ENCODE measurements around the gene SMAP1. TPM values are rescaled to one million over a fixed set of nuclear protein-coding genes. Genes with fewer than 3 reads are reported as not detected.

SMAP1 gene
- total RNA-seq, 2 donors from 2014 or later = 36.6 to 49.4 TPM

DNA sequence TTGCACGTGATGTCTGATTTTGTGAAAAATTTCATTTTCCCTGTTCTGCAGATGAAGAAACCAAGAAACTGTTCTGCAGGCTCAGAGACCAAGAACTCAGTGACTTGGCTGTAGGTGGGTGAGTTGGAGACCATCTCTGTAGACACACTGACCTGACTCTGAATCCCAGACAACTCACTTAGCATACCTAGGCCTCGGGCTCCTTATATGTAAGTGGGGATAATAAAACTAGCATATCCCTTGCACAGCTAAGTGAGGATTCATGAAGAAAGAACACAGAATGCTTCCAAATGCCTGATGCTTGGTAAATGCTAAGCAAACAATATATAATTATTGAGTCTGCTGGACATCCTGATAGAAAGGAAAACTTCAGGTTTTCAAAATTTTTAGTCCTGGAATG is 218.4 kb downstream of the SMAP1 start:
- H3K4me3 ChIP-seq (ENCODE audit: low read length) = no peak overlapping the region
- Mint-ChIP-seq H3K36me3 (ENCODE audit: low read depth) (no peaks in the 10 kb centered on the region), H3K27ac (no peak overlapping the region), H3K9me3 (no peaks in the 10 kb centered on the region), H3K4me1 (peaks cover 26% of the 10 kb centered on the region), H3K4me3 (no peak overlapping the region), H3K27me3 (ENCODE audit: insufficient read depth) (peaks cover 4% of the 10 kb centered on the region)
- H3K9ac ChIP-seq (ENCODE audit: extremely low read depth, low read length, poor library complexity, severe bottlenecking) = no peak overlapping the region
- no peak overlapping the region for H3K27ac ChIP-seq (ENCODE audit: low read depth, low read length)
- 88 to 89% methylated on average over 1 to 2 of the region's 2 CpGs for WGBS, 2 experiments (ENCODE audit: insufficient coverage in 1 of 2, insufficient read length in 1 of 2)
- TF ChIP-seq, protein P1, sequence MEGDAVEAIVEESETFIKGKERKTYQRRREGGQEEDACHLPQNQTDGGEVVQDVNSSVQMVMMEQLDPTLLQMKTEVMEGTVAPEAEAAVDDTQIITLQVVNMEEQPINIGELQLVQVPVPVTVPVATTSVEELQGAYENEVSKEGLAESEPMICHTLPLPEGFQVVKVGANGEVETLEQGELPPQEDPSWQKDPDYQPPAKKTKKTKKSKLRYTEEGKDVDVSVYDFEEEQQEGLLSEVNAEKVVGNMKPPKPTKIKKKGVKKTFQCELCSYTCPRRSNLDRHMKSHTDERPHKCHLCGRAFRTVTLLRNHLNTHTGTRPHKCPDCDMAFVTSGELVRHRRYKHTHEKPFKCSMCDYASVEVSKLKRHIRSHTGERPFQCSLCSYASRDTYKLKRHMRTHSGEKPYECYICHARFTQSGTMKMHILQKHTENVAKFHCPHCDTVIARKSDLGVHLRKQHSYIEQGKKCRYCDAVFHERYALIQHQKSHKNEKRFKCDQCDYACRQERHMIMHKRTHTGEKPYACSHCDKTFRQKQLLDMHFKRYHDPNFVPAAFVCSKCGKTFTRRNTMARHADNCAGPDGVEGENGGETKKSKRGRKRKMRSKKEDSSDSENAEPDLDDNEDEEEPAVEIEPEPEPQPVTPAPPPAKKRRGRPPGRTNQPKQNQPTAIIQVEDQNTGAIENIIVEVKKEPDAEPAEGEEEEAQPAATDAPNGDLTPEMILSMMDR (conservative IDR thresholded peaks at IDR 0.05) = no peak
- peaks cover 10% of the 10 kb centered on the region for H3K27me3 ChIP-seq (ENCODE audit: control insufficient read depth, insufficient read depth, low read length, poor library complexity, severe bottlenecking)
- no peaks in the 10 kb centered on the region for H3K9me3 ChIP-seq (ENCODE audit: control insufficient read depth, low read length)
- DNase-seq = no peak
- H3K36me3 ChIP-seq (ENCODE audit: control insufficient read depth, insufficient read depth, low read length) = no peaks in the 10 kb centered on the region
- peaks cover 3% of the 10 kb centered on the region for H3K4me1 ChIP-seq (ENCODE audit: control insufficient read depth, insufficient read depth, low read length)

DNA sequence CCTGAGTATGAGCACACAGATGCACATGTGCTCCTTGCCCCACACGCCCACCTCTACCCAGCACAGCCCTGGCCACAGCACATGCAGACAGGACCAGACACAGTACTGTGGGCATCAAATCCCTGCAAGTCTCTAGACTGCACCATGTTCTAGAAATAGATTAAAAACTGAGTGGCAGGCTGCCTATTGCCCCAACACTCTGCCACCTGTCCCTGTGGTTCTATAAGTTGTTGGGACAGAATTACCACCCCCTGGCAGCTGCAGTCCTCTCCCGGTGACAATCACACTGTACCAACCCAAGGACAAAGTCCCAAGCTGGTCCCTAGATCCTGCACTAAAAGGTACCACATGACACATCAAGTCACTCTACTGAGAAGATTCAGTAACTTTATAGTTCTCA is 219.0 kb downstream of the SMAP1 start:
- Mint-ChIP-seq H3K27me3 (ENCODE audit: insufficient read depth) (peaks cover 4% of the 10 kb centered on the region), H3K4me3 (no peak overlapping the region), H3K36me3 (ENCODE audit: low read depth) (no peaks in the 10 kb centered on the region), H3K27ac (no peak overlapping the region), H3K9me3 (no peaks in the 10 kb centered on the region), H3K4me1 (peaks cover 26% of the 10 kb centered on the region)
- H3K36me3 ChIP-seq (ENCODE audit: control insufficient read depth, insufficient read depth, low read length) = no peaks in the 10 kb centered on the region
- no peak for DNase-seq
- 82 to 88% methylated on average over 1 to 2 of the region's 2 CpGs for WGBS, 2 experiments (ENCODE audit: insufficient coverage in 1 of 2, insufficient read length in 1 of 2)
- peaks cover 3% of the 10 kb centered on the region for H3K4me1 ChIP-seq (ENCODE audit: control insufficient read depth, insufficient read depth, low read length)
- H3K4me3 ChIP-seq (ENCODE audit: low read length) = no peak overlapping the region
- TF ChIP-seq, protein P1 (conservative IDR thresholded peaks at IDR 0.05) = no peak
- no peak overlapping the region for H3K9ac ChIP-seq (ENCODE audit: extremely low read depth, low read length, poor library complexity, severe bottlenecking)
- H3K27ac ChIP-seq (ENCODE audit: low read depth, low read length) = no peak overlapping the region
- no peaks in the 10 kb centered on the region for H3K9me3 ChIP-seq (ENCODE audit: control insufficient read depth, low read length)
- peaks cover 10% of the 10 kb centered on the region for H3K27me3 ChIP-seq (ENCODE audit: control insufficient read depth, insufficient read depth, low read length, poor library complexity, severe bottlenecking)

DNA sequence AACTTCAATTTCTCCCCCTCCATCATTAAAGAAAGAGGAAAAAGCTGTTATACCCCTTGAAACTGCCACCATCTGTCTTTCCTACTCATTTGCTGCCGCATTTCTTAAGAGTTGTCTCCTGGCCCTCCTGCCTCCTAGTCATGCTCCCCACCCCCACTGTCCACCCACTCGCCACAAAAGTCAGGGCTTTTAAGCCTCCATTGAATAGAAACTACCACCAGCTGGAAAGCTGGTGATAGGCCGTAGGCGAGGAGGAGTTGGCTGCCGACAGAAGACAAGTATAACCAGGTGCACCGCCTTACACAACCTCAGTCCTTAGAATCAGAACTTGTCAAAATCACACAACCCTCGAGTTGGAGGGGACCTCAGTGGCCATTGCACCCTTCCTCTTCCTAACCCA is 221.6 kb downstream of the SMAP1 start:
- H3K27ac Mint-ChIP-seq = no peak overlapping the region
- no peak for DNase-seq
- H3K9ac ChIP-seq (ENCODE audit: extremely low read depth, low read length, poor library complexity, severe bottlenecking) = no peak overlapping the region
- H3K4me1 ChIP-seq (ENCODE audit: control insufficient read depth, insufficient read depth, low read length) = peaks cover 3% of the 10 kb centered on the region
- no peaks in the 10 kb centered on the region for H3K36me3 ChIP-seq (ENCODE audit: control insufficient read depth, insufficient read depth, low read length)
- H3K9me3 ChIP-seq (ENCODE audit: control insufficient read depth, low read length) = no peaks in the 10 kb centered on the region
- 92 to 100% methylated on average over 1 to 7 of the region's 7 CpGs for WGBS, 2 experiments (ENCODE audit: insufficient coverage in 1 of 2, insufficient read length in 1 of 2)
- H3K9me3 Mint-ChIP-seq = no peaks in the 10 kb centered on the region
- peaks cover 10% of the 10 kb centered on the region for H3K27me3 ChIP-seq (ENCODE audit: control insufficient read depth, insufficient read depth, low read length, poor library complexity, severe bottlenecking)
- no peak overlapping the region for H3K4me3 Mint-ChIP-seq
- H3K36me3 Mint-ChIP-seq (ENCODE audit: low read depth) = no peaks in the 10 kb centered on the region
- peaks cover 3% of the 10 kb centered on the region for H3K27me3 Mint-ChIP-seq (ENCODE audit: insufficient read depth)
- H3K4me1 Mint-ChIP-seq = peaks cover 26% of the 10 kb centered on the region
- TF ChIP-seq, protein P1 (conservative IDR thresholded peaks at IDR 0.05) = no peak
- H3K27ac ChIP-seq (ENCODE audit: low read depth, low read length) = no peak overlapping the region
- no peak overlapping the region for H3K4me3 ChIP-seq (ENCODE audit: low read length)

All from endodermal cell (in vitro differentiated cells).